ENCODE data around the gene PTTG2.

The PTTG2 gene

DNA sequence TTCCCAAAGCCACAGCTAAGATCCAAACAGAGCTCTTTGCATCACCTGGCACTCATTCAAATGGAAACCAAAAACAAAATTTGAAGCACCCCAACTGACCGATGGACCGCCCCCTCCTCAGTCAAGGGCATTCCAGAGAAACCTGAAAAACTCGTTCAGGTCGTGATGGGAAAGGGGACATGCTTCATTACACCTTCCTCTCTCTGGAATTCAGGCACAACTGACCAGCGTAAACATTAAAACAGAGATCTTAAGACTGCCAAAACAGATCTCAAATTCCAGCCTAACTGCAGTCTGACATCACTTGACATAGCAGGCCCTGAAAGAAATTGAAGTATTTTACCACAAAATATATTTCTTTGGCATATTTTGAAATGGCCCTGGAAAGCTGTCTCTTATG, 28.5 kb downstream of the PTTG2 start:
- no peak for DNase-seq (ENCODE audit: low spot score)

- DNase-seq (ENCODE audit: low spot score), result no peak
These were observed 29.4 kb downstream of the PTTG2 start for GRCh38 chr4:37989398-37990260.

- no peak for DNase-seq (ENCODE audit: low spot score)
These were observed 30.6 kb downstream of the PTTG2 start for GRCh38 chr4:37990731-37991245.

DNA sequence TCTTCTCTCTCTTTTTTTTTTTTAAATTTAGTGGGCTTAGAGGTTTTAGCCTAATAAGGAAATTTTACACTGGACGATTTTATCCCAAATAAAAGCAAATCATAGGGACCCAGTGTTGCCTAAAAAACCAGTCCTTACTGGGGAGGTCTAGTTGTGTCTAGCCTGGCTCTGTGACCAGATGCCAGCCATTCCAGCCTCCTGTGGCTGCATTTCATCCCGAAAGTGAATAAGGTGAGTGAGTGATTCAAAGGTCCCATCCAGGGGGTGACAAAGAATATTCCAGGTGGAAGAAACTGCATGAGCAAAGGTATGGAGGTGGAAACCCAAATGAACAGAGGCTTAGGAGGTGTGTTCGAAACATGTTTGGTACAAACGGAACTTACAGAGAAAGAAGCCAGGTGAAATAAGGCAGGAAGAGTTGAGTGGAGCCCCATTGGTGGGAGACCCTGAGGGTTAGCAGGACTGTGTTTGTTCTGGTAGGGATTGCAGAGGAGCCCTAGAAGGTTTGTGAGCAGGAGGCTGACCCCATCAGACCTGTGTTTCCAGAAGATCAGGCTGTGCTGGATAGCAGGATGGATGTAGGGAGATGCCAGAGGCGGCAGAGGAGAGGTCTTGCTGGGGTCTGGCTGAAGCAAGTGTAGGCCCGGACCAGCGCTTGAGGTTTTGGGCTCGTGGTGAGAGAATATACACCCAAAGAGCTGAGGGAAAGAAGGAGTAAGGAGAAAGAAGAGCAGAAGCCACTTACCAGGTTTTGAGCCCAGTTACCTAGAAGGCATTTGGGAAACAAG, 31.6 kb downstream of the PTTG2 start:
- DNase-seq (ENCODE audit: low spot score), result no peak

GRCh38 chr4:37993806-37994205, 33.6 kb downstream of the PTTG2 start:
- DNase-seq (ENCODE audit: low spot score), result no peak

GRCh38 chr4:37994569-37994968, 34.4 kb downstream of the PTTG2 start:
- DNase-seq (ENCODE audit: low spot score), result no peak

DNA sequence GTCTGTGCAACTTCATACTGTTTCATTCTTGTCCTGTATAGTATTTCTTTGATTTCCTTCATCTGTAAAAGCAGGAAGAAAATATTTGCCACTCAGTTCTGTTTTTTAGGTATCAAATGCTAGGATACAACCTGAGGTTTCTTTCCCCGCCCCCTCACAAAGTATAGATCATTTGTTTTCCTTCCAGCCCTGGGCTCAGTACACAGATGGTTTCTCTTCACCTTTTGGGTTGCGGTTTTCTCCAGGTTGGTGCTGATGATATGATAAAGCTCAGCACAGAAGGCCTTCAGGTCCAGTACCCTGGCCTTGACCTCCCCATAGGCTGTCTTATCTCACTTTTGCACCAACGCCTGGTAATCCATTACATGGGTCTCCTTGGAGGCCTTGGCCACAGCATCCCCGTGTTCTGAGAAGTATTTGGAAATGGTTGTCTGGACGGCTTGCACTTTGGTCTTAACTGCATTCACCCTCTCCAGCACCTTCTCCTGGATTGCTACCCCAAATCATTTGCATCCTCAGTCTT, 35.2 kb downstream of the PTTG2 start:
- DNase-seq (ENCODE audit: low spot score), result no peak

GRCh38 chr4:37995981-37996775, 36.0 kb downstream of the PTTG2 start:
- DNase-seq (ENCODE audit: low spot score), result no peak

- no peak for DNase-seq (ENCODE audit: low spot score)
These were observed 38.0 kb downstream of the PTTG2 start for GRCh38 chr4:37998226-37998625.

DNA sequence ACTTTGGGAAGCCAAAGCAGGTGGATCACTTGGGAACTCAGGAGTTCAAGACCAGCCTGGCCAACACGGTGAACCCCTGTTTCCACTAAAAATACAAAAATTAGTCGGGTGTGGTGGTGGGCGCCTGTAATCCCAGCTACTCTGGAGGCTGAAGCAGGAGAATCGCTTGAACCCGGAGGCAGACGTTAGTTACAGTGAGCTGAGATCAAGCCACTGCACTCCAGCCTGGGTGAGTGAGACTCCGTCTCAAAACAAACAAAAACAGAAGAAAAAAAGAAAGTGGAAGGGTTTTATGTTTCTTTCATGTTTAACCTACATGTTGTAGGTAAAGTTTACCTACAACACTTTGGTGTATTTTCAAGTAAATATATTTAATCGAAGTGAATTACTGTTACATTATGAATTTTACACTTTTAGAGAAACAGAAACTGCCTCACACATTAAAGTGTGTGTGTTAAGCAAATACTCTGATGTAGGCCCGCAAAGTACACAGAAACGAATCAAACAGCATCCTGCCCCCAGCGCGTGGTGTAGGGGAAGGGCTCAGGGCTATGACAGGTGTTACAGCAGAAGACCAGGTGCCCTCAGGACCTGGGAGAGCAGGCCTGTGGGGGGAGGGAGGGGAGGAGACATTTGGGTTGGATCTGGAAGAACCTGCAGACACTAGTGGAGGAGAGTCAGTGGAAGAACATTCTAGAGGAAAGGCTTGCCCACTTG, 39.0 kb downstream of the PTTG2 start:
- DNase-seq (ENCODE audit: low spot score), result no peak

DNA sequence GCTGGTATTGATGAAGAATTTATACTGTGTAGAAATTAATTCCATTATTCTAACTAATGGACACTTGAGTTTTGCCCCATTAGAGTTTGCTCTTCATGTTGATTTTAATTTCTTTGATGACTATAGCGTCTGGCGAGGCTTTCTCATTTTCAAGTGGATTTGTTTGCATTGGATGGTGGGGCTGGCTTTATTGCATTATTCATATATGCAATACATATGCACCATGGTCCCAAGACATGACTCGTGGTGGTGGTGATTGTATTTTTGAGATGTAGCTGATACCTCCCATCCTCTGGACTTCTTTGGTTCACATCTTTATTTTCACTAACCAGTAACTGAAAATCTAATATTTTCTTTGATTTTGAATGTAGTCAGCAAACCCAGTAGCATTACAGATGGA, 39.8 kb downstream of the PTTG2 start:
- no peak for DNase-seq (ENCODE audit: low spot score)

- no peak for DNase-seq (ENCODE audit: low spot score)
These were observed 41.7 kb downstream of the PTTG2 start for GRCh38 chr4:38001927-38002326.

- no peak for DNase-seq (ENCODE audit: low spot score)
These were observed 42.4 kb downstream of the PTTG2 start for GRCh38 chr4:38002451-38003071.

- no peak for DNase-seq (ENCODE audit: low spot score)
These were observed 42.9 kb downstream of the PTTG2 start for GRCh38 chr4:38003102-38003501.

DNA sequence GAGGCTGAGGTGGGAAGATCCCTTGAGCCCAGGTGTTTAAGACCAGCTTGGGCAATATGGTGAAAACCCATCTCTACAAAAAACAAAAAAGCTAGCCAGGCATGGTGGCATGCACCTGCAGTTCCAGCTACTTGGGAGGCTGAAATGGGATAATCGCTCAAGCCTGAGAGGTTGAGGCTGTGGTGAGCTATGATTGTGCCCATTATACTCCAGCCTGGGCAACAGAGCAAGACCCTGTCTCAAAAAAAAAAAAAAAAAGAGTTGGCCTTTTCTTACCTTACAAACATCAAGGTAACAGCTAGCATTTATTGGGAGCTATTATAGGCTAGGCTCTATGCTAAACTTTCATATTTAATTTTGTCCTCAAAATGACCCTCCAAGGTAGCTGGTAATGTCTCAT, 43.4 kb downstream of the PTTG2 start:
- no peak for DNase-seq (ENCODE audit: low spot score)

- no peak for DNase-seq (ENCODE audit: low spot score)
These were observed 43.9 kb downstream of the PTTG2 start for GRCh38 chr4:38004062-38004461.

- no peak for DNase-seq (ENCODE audit: low spot score)
These were observed 44.7 kb downstream of the PTTG2 start for GRCh38 chr4:38004887-38005286.

GRCh38 chr4:38005637-38006036, 45.4 kb downstream of the PTTG2 start:
- no peak for DNase-seq (ENCODE audit: low spot score)

DNA sequence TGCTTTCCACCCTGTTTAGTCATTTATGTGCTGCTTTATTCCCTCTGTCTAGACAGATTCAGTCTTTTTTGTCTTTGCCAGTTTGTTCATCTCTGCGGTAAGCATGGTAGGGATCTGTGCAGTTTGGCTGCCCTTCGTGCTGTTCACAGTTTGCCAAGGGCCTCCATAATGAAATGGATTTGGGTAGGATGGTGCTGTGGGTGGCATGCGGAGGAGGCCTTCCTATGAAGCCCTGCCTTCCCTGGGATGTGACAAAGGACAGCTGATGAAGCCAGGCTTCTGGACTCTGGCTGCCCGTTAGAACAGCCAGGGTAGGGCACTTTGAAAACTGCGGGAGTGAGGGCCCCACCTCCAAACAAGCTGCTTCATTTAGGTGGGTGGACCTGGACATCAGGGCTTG, 47.4 kb downstream of the PTTG2 start:
- no peak for DNase-seq (ENCODE audit: low spot score)

DNA sequence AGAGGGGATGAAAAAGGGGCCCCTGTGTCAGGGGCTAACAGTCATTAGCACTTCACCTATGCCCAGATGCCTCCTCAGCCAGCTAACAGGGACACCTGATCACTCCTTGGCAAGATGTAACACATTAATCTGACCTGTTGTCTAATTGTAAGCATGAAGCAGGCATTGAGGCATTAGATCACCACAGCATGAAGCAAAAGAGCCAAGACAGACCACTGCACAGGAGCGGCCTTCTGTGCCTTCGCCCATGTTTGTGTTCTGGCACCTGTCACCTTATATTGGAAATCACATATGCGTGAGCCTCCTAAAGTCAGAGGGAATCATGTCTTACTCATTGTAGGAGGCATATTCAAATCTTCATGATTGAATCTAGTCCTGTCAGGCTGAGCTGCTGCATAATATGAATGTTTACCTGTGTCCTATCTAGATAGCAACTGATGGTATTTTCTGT, 48.4 kb downstream of the PTTG2 start:
- no peak for DNase-seq (ENCODE audit: low spot score)

DNA sequence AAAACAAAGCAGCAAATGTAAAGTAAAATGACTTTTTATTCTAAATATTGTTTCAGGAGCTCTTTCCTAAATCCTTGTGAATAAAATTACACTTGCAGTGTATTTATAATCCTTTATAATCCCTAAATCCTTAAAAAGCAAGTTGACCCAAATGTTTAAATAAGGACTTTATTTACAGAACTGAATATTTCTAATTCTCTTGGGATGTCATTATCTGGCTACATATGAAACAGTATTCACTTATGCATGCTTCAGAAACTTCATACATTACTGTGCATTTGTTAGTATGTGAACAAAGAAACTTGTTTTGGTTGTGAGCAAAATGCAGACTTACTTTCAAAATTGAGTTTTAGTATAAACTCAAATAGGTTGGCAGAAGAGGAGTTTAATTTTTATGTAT, 49.2 kb downstream of the PTTG2 start:
- no peak for DNase-seq (ENCODE audit: low spot score)
